Ureter (tissue), 1 donor: ENCODE measurements around the gene ZFAND3. TPM values are rescaled to one million over a fixed set of nuclear protein-coding genes. Genes with fewer than 3 reads are reported as not detected.

Experiments used
- DNase-seq: peaks from one replicate; pipeline ENCODE4 v3.0.0-alpha.2; 2020; ENCODE audit warnings: low spot score
- total RNA-seq: library from RNA; stranded (reverse); gene quantifications from one replicate; pipeline ENCODE4 v1.2.4, GENCODE V29; 2023
- donor health status: DM: yes; HTN: yes; CAD: no.

ZFAND3 gene
- total RNA-seq, 1 donor from 2014 or later: 123 TPM

GRCh38 chr6:38134704-38135088, 315.2 kb downstream of the ZFAND3 start:
- DNase-seq: no peak

- DNase-seq: no peak
These were observed 317.0 kb downstream of the ZFAND3 start for GRCh38 chr6:38136547-38136946.

GRCh38 chr6:38137608-38138265, 318.2 kb downstream of the ZFAND3 start:
- no peak for DNase-seq

- DNase-seq: no peak
These were observed 318.8 kb downstream of the ZFAND3 start for GRCh38 chr6:38138374-38138773.

- DNase-seq: no peak
These were observed 321.6 kb downstream of the ZFAND3 start for GRCh38 chr6:38141085-38141484.

GRCh38 chr6:38141716-38142115, 322.2 kb downstream of the ZFAND3 start:
- no peak for DNase-seq

GRCh38 chr6:38142178-38142902, 322.8 kb downstream of the ZFAND3 start:
- DNase-seq: no peak

GRCh38 chr6:38143191-38144150, 323.9 kb downstream of the ZFAND3 start:
- no peak for DNase-seq

GRCh38 chr6:38144365-38144945, 324.9 kb downstream of the ZFAND3 start:
- no peak for DNase-seq

- no peak for DNase-seq
These were observed 326.6 kb downstream of the ZFAND3 start for GRCh38 chr6:38146021-38146733.

GRCh38 chr6:38146734-38147027, 327.2 kb downstream of the ZFAND3 start:
- no peak for DNase-seq

- DNase-seq: no peak
These were observed 329.1 kb downstream of the ZFAND3 start for GRCh38 chr6:38148606-38149005.

- DNase-seq: no peak
These were observed 330.0 kb downstream of the ZFAND3 start for GRCh38 chr6:38149531-38149930.

GRCh38 chr6:38150021-38150420, 330.5 kb downstream of the ZFAND3 start:
- no peak for DNase-seq

- peak; percentile 25 for DNase-seq
These were observed 331.3 kb downstream of the ZFAND3 start for GRCh38 chr6:38150681-38151296.

GRCh38 chr6:38151580-38152500, 332.3 kb downstream of the ZFAND3 start:
- DNase-seq: no peak

GRCh38 chr6:38152620-38153019, 333.1 kb downstream of the ZFAND3 start:
- DNase-seq: no peak

- no peak for DNase-seq
These were observed 333.7 kb downstream of the ZFAND3 start for GRCh38 chr6:38153076-38153797.

GRCh38 chr6:38153798-38154345, 334.3 kb downstream of the ZFAND3 start:
- DNase-seq: no peak
